Fibroblast of lung (primary cell): ENCODE data around the gene ELK3. TPM values are rescaled to one million over a fixed set of nuclear protein-coding genes. Genes with fewer than 3 reads are reported as not detected.

Source experiments
- DNase-seq, 2 donors: peaks; one replicate each; pipeline versions ENCODE4 v3.0.0 to v3.0.0-alpha.2; 2010; ENCODE audit warnings: low read depth in 2 of 2
- H2AFZ ChIP-seq: 2 replicates; pipeline ENCODE4 v1.5.1; 2012; ENCODE audit warnings: low read length, control low read depth, inconsistent platforms
- H3K27ac ChIP-seq: 2 replicates; pipeline ENCODE4 v1.5.1; 2011; ENCODE audit warnings: low read length, control low read depth; ENCODE audit not compliant: insufficient read depth
- H3K27me3 ChIP-seq: 2 replicates; pipeline ENCODE4 v1.5.1; 2011; ENCODE audit warnings: mild to moderate bottlenecking, low read length; ENCODE audit not compliant: control insufficient read depth, insufficient read depth
- H3K36me3 ChIP-seq: 2 replicates; pipeline ENCODE4 v1.5.1; 2011; ENCODE audit warnings: low read length; ENCODE audit not compliant: control insufficient read depth, insufficient read depth
- H3K4me1 ChIP-seq: 2 replicates; pipeline ENCODE4 v1.5.1; 2011; ENCODE audit warnings: low read length; ENCODE audit not compliant: control insufficient read depth, insufficient read depth; ENCODE audit errors: extremely low read depth
- H3K4me2 ChIP-seq: 2 replicates; pipeline ENCODE4 v1.5.1; 2011; ENCODE audit warnings: low read length, control low read depth; ENCODE audit not compliant: insufficient read depth; ENCODE audit errors: extremely low read depth
- H3K4me3 ChIP-seq, 4 experiments: fragments of 200-600 bp in 1 of 4; sonication (generic) in 1 of 4; replicated peaks in 1 of 4; 2 replicates each; pipeline ENCODE4 v1.5.1; 2011 to 2016; ENCODE audit warnings: low read length in 4 of 4, low read depth in 3 of 4, mild to moderate bottlenecking in 3 of 4, control low read depth in 2 of 4, inconsistent platforms in 1 of 4, mixed read lengths in 1 of 4; ENCODE audit not compliant: insufficient read depth in 1 of 4; ENCODE audit errors: control extremely low read depth in 1 of 4
- H3K79me2 ChIP-seq: 2 replicates; pipeline ENCODE4 v1.5.1; 2012; ENCODE audit warnings: mild to moderate bottlenecking, low read length, inconsistent platforms; ENCODE audit not compliant: control insufficient read depth, insufficient read depth
- H3K9ac ChIP-seq: 2 replicates; pipeline ENCODE4 v1.5.1; 2011; ENCODE audit warnings: mild to moderate bottlenecking, low read length, control low read depth; ENCODE audit not compliant: insufficient read depth
- H3K9me3 ChIP-seq: 2 replicates; pipeline ENCODE4 v1.5.1; 2012; ENCODE audit warnings: low read depth, low read length; ENCODE audit not compliant: control insufficient read depth, insufficient read depth
- H4K20me1 ChIP-seq: 2 replicates; pipeline ENCODE4 v1.5.1; 2011; ENCODE audit warnings: low read length; ENCODE audit not compliant: control insufficient read depth, insufficient read depth; ENCODE audit errors: extremely low read depth
- CTCF ChIP-seq, 2 donors: IDR thresholded peaks in 1 of 2; conservative IDR thresholded peaks in 1 of 2; 1 replicate in 1 of 2; 2 replicates in 1 of 2; pipeline ENCODE4 v1.5.1; 2011 to 2012; ENCODE audit warnings: low read length in 2 of 2, control low read depth in 1 of 2, inconsistent platforms in 1 of 2, low read depth in 1 of 2, mild to moderate bottlenecking in 1 of 2
- EZH2 ChIP-seq: IDR thresholded peaks from 2 replicates; pipeline ENCODE4 v1.5.1; 2012; ENCODE audit warnings: low read length, control low read depth, mild to moderate bottlenecking; ENCODE audit errors: missing control alignments
- polyA plus RNA-seq, 2 donors: library from polyadenylated mRNA; depleted of rRNA in 1 of 2; stranded (reverse) in 1 of 2; unstranded in 1 of 2; fragments of >200 nt; gene quantifications; 2 replicates each; pipeline ENCODE4 v1.2.1, GENCODE V29; 2011 to 2012; ENCODE audit warnings: missing spikeins in 1 of 2
- total RNA-seq: library from RNA; depleted of rRNA; stranded (reverse); fragments of >200 nt; gene quantifications from 2 replicates; pipeline ENCODE4 v1.2.1, GENCODE V29; 2014

The ELK3 gene
- total and polyA plus RNA-seq, 2 donors (not counting 1 experiment from before 2014, with no cell fraction given), result 14.7 to 27.9 TPM

- H3K27ac ChIP-seq, result no peak overlapping the region
- H3K79me2 ChIP-seq, result peaks cover 47% of the 10 kb centered on the region
- no peaks in the 10 kb centered on the region for H3K36me3 ChIP-seq
- DNase-seq, result no peak
- H3K9me3 ChIP-seq, result no peaks in the 10 kb centered on the region
- TF ChIP-seq CTCF (conservative IDR thresholded peaks at IDR 0.05 in 1 of 2, IDR thresholded peaks at IDR 0.05 in 1 of 2; ENCODE audit: low read depth in 1 of 2, low read length in 2 of 2) (no peak), EZH2 (no peak)
- H3K4me2 ChIP-seq, result no peak overlapping the region
- H2AFZ ChIP-seq, result no peak overlapping the region
- H3K4me3 ChIP-seq, result no peak overlapping the region
- no peak overlapping the region for H3K9ac ChIP-seq
- H3K4me1 ChIP-seq, result no peaks in the 10 kb centered on the region
- H4K20me1 ChIP-seq, result no peaks in the 10 kb centered on the region
- no peaks in the 10 kb centered on the region for H3K27me3 ChIP-seq
Observed at GRCh38 chr12:96310067-96310466, 115.9 kb downstream of the ELK3 start.

- H2AFZ ChIP-seq, result no peak overlapping the region
- DNase-seq, result no peak
- H3K4me2 ChIP-seq, result no peak overlapping the region
- H3K27ac ChIP-seq, result no peak overlapping the region
- TF ChIP-seq CTCF (conservative IDR thresholded peaks at IDR 0.05 in 1 of 2, IDR thresholded peaks at IDR 0.05 in 1 of 2; ENCODE audit: low read depth in 1 of 2, low read length in 2 of 2), result no peak
- TF ChIP-seq EZH2, result no peak
- H3K36me3 ChIP-seq, result no peaks in the 10 kb centered on the region
- H3K4me1 ChIP-seq, result no peaks in the 10 kb centered on the region
- H3K4me3 ChIP-seq, result no peak overlapping the region
- H4K20me1 ChIP-seq, result no peaks in the 10 kb centered on the region
- H3K79me2 ChIP-seq, result peaks cover 44% of the 10 kb centered on the region
- H3K9me3 ChIP-seq, result no peaks in the 10 kb centered on the region
- H3K27me3 ChIP-seq, result no peaks in the 10 kb centered on the region
- no peak overlapping the region for H3K9ac ChIP-seq
Observed at GRCh38 chr12:96311191-96311590, 117.0 kb downstream of the ELK3 start.

GRCh38 chr12:96313606-96314005 is 119.4 kb downstream of the ELK3 start:
- Histone ChIP-seq H4K20me1 (no peaks in the 10 kb centered on the region), H3K36me3 (no peaks in the 10 kb centered on the region), H3K79me2 (peaks cover 37% of the 10 kb centered on the region), H3K4me3 (no peak overlapping the region), H3K9ac (no peak overlapping the region), H3K9me3 (no peaks in the 10 kb centered on the region), H2AFZ (no peak overlapping the region), H3K4me1 (no peaks in the 10 kb centered on the region), H3K27ac (no peak overlapping the region), H3K27me3 (no peaks in the 10 kb centered on the region), H3K4me2 (no peak overlapping the region)
- no peak for TF ChIP-seq CTCF (conservative IDR thresholded peaks at IDR 0.05 in 1 of 2, IDR thresholded peaks at IDR 0.05 in 1 of 2; ENCODE audit: low read depth in 1 of 2, low read length in 2 of 2)
- TF ChIP-seq EZH2, result no peak
- DNase-seq, result no peak
